HT-29 (cell line): ENCODE data around the gene ZNF793. TPM values are rescaled to one million over a fixed set of nuclear protein-coding genes. Genes with fewer than 3 reads are reported as not detected.

Experiments used
- DNase-seq: peaks from one replicate; pipeline ENCODE4 v3.0.0-alpha.2; 2015; ENCODE audit warnings: low spot score
- total RNA-seq: library from RNA; depleted of rRNA; stranded (reverse); fragments of >200 nt; shearing (Covaris generic); gene quantifications from 2 replicates; pipeline ENCODE4 v1.2.3, GENCODE V29; 2014; rRNA removed

The ZNF793 gene
- total RNA-seq = not detected in 2 replicates

GRCh38 chr19:37506387-37507166 is at the start of gene ZNF793:
Gene ZNF793, plus strand, starts transcription at chr19:37506939. Its CDS starts 16,501 bp downstream, at chr19:37523440.
- no peak for DNase-seq

GRCh38 chr19:37466277-37466797 is 40.4 kb upstream of the ZNF793 start:
- no peak for DNase-seq

- no peak for DNase-seq
Measured at GRCh38 chr19:37466798-37467607, 39.7 kb upstream of the ZNF793 start, which contains the start of gene ZNF569. Gene ZNF569, minus strand, starts transcription at chr19:37467444. Its CDS starts 22,523 bp downstream, at chr19:37444921.

GRCh38 chr19:37467608-37468090 is 39.1 kb upstream of the ZNF793 start:
- DNase-seq = no peak

- no peak for DNase-seq
Measured at GRCh38 chr19:37468961-37469777, 37.6 kb upstream of the ZNF793 start, which contains the start of gene ZNF570. Gene ZNF570, plus strand, starts transcription at chr19:37469356. Its CDS starts 999 bp downstream, at chr19:37470355.

- no peak for DNase-seq
Measured at GRCh38 chr19:37470216-37470615, 36.5 kb upstream of the ZNF793 start.

- no peak for DNase-seq
Measured at GRCh38 chr19:37472165-37472564, 34.6 kb upstream of the ZNF793 start.

GRCh38 chr19:37484406-37485168 is 22.2 kb upstream of the ZNF793 start:
- DNase-seq = peak; percentile 12

GRCh38 chr19:37492213-37492612 is 14.5 kb upstream of the ZNF793 start:
- DNase-seq = no peak

GRCh38 chr19:37505958-37506386 is 767 bp upstream of the ZNF793 start:
- no peak for DNase-seq

- no peak for DNase-seq
Measured at GRCh38 chr19:37507167-37507464, 377 bp downstream of the ZNF793 start.

- no peak for DNase-seq
Measured at GRCh38 chr19:37511186-37511585, 4.4 kb downstream of the ZNF793 start.

GRCh38 chr19:37511821-37512220 is 5.1 kb downstream of the ZNF793 start:
- no peak for DNase-seq

- no peak for DNase-seq
Measured at GRCh38 chr19:37513397-37513796, 6.7 kb downstream of the ZNF793 start.

GRCh38 chr19:37519890-37520289 is 13.2 kb downstream of the ZNF793 start:
- no peak for DNase-seq

GRCh38 chr19:37537391-37537947 is 30.7 kb downstream of the ZNF793 start:
- DNase-seq = no peak

GRCh38 chr19:37551129-37551993 is 44.6 kb downstream of the ZNF793 start:
- DNase-seq = no peak

GRCh38 chr19:37563518-37563917 is 56.8 kb downstream of the ZNF793 start:
- DNase-seq = no peak
